Stimulated activated CD4-positive, alpha-beta T cell treated with anti-CD3 and anti-CD28 coated beads, Interleukin-4, amount 100 ng/mL, for 24 hours (primary cell): ENCODE measurements around the gene SUOX.
"Not testable (repeated sequence)": the region's sequence is repeated elsewhere in the genome, so short reads cannot be mapped to it uniquely, and the experiment has no call there.

ENCODE experiments used
- DNase-seq: peaks from one replicate; pipeline ENCODE4 v3.0.0-alpha.2; 2020

The SUOX gene

DNA sequence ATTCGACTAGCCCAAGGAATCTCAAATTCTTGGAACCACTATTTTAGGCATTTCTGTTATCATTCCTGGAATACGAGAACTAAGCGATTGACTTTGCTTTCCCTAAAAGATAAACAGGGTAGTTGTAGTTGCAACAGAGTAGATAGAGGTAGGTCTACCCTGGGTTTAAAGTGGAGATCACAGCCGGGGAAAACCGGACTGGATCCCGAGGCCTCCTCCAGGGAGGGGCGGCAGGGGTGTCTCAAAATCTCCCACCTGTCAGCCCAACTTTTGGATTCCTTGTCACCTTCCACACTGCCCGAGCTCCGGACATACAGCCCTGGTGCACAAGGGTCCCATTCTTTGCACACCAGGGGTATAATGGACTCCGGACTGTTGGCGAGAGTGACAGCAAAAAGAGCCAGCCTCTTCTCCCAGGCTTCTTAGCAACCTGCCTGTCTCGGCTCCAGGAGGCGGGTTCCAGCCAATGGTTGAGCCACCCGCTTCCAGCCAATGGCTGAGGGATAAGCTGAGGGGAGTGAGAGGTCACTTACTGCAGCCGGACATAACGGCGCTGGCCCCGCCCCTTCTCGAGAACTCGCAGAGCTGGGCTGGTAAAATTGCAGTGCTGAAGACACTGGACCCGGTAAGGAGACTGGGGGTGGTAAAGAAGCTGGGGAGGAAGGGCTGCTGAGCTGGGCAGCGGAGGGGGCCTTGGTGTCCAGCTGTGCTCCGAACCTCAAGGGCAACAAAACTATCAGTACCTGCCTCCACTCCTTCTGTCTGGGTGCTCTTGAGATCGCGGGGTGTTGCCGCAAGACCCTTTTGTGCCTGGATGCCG lies at the start of gene SUOX:
TSS of gene SUOX (plus strand) at position 562 of the 820 bp plus-strand sequence. CDS start 4,946 bp downstream, outside the sequence.
- DNase-seq, result peak; percentile 28

DNA sequence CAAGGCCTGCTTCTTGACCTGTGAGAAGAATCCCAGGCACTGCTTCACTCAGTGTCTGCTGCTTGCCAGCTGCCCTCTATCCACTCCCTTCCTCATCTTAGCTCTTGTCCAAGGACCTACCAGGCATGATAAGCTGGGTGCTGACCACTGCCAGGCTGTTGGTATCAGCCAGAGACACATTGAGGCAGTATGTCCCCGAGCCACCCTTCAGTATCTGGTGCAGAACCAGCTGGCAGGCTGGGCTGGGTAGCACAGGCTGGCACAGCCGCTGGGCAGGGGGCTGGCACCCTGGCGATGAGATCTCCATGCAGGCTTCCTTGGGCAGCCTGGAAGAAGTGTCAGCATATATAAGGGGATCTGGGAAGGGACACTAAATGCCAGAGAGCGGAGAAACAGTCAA lies 41.7 kb upstream of the SUOX start:
- no peak for DNase-seq

DNA sequence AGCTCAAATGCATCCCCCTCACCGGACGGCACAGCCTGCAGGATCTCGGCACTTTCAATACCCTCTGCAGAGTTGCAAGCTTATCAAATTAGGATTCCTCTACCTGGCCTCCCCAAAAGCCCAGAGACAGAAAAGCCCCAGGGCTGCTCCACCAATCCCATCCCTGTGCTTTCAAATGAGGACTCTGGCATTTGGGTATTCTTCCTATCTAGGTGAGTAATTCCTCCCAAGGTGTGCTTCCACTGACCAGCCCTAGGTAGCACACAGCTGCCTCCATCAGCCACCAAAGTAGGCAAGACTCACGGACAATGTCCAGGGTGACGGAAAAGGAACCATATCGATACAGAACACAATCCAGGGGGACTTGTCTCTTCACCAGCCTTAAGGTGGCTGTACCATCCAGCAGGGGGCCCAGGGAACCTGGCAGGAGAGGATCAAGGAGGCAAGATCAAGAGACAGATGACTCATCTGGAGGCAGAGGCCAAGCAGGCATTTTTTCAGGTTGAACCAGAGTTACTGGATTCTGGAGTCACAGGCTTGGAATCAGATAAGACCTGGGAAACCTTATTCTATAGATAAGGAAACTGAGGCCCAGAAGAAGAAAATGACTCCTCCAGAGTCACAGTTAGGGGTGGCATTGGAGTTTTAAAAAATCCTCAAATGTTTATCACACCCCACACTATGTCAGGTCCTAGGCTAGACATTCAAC lies 41.1 kb upstream of the SUOX start:
- DNase-seq, result peak; percentile 56

DNA sequence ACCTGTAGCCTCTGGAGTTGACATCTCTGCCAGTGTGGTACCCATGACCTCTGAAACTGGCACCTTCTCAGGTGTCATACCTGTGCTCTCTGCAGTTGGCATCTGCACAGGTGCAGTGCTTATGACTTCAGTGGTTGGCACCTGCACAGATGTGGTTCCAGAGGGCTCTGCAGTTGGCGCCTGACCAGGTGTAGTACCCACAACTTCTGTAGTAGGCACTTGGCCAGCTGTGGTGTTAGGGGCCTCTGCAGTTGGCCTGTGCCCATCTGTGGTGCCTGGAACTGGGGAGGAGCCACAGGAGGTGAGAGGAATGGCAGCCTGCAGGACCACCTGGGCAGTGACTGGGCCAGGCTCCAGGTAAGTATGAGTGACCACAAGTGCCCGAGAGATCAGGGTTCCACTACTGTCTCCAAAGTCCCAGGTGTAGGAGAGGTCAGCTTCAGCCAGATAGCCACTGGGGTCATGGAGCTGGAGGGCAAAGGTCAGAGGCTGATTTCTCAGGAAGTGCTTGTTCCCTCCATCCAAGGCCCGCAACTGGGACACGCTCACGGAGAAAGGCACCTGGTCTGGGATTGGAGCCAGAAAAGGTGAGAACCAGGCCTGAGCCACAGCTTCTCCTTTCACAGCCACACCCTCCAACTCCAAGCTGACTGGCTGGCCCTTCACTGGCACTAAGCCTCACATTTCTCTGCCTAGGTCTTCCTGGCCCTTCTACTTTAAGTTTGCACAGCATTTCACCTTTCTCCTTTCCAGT lies 39.8 kb upstream of the SUOX start:
- no peak for DNase-seq

DNA sequence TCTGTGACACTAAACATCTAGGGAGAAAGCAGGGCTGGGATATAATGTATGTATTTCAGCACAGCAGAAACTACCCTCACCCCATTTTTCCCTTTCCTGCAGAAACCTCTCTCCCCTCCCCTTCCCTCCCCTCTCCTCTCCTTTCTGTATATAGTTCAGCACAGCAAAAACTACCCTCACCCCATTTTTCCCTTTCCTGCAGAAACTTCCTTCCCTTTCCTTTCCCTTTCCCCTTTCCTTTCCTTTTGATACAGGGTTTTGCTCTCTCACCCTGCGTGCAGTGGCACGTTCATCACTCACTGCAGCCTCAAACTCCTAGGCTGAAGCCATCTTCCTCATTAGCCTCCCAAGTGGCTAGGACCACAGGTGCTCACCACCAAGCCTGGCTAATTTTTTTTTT lies 33.3 kb upstream of the SUOX start:
- DNase-seq, result no peak

DNA sequence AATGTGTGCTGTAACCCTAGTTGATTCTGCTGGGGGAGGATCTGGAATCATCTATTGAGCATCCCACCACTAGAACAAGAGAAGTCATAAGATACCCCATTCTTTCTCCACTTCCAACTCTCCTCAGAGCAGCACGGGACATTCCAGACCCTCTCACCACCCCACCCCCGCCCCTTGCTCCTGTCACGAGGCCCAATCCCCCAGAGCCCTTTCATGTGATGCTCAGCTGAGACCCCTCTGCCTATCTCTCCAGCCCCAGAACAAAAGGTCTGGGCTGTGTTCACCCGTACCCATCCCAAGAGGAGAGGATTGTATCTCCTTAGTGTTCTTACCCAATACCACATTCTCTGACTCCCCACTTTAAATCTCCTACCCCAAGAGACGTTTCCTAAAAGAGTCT lies 31.8 kb upstream of the SUOX start:
- DNase-seq, result no peak

DNA sequence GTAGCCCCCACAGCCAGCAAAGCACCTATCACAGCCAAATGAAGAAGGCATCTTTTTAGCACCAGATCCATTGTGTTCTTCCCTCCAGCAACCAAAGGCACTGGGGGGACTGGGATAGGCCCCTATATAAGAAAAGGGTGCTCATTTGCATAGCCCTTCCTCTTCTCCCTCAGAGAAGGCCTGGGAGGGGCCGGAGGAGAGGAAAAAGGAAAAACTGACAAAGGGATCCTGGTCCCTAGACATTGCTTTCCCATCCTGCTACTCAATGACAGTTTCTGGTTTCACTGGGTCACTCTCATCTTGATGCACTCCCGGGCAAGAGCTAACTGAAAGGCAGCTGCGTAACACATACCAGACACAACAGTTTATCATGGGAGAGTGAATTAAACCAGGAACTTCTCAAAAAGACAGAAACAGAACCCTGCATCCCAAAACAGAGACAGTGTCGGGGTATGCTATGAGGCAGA lies 31.1 kb upstream of the SUOX start, which contains the start of gene PMEL:
TSS of gene PMEL (minus strand) at position 102 of the 467 bp plus-strand sequence. CDS start at position 71, 31 bp downstream.
- DNase-seq, result no peak

DNA sequence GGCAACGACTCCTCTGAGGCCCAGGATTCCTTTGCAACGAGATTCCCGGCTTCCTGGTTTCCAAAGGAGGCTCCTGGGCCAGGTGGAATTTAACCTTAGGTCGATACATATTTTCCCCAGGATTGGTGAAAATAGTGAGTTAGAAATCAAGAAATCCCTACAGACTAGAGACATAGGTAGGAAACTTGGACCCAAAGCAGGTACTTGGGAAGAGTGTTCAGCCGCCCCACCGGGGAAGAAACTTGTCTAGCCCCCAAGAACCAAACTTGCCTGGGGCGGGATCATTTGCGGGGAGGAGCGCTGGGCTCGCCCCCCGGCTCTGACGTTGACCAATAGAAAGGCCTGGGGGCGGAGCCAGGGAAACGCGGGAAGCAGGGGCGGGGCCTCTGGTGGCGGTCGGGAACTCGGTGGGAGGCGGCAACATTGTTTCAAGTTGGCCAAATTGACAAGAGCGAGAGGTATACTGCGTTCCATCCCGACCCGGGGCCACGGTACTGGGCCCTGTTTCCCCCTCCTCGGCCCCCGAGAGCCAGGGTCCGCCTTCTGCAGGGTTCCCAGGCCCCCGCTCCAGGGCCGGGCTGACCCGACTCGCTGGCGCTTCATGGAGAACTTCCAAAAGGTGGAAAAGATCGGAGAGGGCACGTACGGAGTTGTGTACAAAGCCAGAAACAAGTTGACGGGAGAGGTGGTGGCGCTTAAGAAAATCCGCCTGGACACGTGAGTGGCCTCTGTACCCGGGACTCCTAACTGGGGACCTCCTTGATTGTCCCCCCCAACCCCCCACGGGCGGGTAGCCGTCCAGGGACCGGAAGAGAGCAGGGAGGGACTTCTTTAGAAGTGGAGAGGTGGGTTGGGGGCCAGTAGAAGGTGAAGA lies 30.4 kb upstream of the SUOX start, which contains the start of gene CDK2:
TSS of gene CDK2 (plus strand) at position 423 of the 874 bp plus-strand sequence. CDS start at position 602, 179 bp downstream.
- DNase-seq, result peak; percentile 93

DNA sequence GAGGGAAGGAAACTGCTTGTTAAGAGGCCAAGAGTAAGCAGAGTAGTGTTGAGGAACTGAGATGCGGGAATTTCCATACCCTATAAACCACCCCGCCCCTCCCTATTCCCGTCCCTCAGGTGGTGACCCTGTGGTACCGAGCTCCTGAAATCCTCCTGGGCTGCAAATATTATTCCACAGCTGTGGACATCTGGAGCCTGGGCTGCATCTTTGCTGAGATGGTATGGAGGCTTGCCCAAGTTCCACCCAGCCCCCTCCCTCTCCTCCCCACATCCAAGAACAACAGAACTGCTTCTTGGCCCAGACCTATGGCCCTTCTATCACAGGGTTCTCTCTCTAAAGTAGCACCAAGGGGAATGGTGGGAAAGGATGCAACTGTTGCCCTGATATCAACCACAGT lies 27.7 kb upstream of the SUOX start:
- no peak for DNase-seq

DNA sequence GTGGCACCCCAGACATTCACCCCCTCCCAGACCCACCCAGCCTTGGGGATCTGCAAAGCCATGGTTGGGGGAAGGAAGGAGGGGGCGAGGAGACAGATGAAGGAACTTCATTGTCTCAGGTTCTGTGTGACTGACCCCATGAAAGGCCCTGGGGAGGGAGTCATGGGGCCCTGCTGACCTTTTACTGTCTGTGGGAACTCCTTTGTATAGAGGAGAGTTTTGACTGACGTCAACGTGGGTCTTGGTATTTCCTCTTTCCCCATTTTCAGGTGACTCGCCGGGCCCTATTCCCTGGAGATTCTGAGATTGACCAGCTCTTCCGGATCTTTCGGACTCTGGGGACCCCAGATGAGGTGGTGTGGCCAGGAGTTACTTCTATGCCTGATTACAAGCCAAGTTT lies 26.3 kb upstream of the SUOX start:
- DNase-seq, result no peak

DNA sequence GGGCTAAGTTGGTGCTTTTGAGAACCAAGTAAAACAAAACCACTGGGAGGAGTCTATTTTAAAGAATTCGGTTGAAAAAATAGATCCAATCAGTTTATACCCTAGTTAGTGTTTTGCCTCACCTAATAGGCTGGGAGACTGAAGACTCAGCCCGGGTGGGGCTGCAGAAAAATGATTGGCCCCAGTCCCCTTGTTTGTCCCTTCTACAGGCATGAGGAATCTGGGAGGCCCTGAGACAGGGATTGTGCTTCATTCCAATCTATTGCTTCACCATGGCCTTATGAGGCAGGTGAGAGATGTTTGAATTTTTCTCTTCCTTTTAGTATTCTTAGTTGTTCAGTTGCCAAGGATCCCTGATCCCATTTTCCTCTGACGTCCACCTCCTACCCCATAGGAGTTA lies 25.0 kb upstream of the SUOX start:
- no peak for DNase-seq

DNA sequence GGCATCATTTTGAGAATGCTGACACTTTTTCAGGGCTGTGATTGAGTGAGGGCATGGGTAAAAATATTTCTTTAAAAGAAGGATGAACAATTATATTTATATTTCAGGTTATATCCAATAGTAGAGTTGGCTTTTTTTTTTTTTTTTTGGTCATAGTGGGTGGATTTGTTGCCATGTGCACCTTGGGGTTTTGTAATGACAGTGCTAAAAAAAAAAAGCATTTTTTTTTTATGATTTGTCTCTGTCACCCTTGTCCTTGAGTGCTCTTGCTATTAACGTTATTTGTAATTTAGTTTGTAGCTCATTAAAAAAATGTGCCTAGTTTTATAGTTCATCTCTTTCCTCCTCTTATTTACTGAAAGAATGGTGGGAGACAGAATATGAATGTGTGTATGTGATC lies 24.6 kb upstream of the SUOX start:
- DNase-seq, result no peak

DNA sequence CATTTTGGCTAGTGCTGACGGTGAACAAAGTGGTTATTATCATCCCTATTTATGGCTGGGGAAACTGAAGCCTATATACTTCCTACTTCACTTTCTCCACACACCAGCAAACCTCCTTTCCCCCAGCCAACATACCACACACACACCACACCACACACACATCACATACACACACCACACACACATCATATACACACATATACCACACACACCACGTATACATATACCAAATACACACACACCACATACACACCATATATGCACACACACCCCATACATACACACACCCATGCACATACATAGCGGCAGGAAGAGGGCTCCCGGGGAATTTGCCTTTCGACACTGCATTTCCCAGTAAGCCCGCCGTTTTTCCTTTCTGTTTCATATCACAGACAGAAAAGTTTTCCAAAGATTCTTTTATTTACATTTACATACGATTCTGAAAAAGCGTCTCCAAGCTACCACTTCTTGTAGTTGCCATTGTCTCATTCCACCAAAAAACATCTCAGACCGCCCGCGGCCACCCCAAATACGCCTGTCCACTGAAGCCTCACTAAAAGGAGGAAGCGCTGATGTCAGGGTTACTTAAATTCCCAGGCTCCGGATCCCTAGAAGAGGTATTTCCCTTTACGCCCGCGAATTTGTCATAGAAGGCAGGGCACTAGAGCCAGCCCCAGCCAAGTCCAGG lies 24.0 kb upstream of the SUOX start:
- no peak for DNase-seq

DNA sequence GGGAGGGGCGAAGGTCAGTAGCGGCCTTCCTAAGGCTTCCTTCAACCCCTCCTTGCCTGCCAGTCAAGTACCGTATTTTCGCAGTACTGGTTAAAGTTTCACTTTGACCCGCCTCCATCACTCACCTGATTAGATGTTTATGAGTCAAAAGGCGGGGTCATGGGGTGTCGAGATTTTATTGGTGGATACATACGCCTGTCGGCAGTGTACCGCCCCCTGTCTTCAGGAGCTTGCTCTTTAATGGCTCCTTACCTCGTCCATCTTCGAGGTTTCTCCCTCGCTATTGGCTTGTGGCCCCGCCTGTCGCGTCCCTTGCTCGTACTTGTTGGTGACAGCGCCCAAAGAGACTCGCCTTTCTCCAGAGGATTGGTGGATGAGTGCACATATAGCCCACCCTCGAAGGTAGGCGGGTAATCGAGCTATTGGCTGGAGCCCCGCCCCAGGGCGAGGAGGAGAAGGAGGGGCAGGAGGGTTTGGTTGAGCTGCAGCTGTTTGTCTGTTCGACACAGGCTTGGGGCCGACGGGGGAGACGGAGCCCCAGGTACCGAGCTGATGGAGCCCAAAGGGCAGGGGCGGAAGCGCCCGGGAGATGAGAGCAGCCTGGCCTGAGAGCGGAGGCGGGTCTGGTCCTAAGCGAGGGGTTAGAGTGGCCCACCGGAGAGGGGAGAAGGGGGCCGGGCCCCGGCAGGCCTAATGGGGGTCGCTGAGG lies 23.3 kb upstream of the SUOX start, which contains the start of gene RAB5B:
TSS of gene RAB5B (plus strand) at position 480 of the 709 bp plus-strand sequence. CDS start 12,883 bp downstream, outside the sequence.
- peak; percentile 99 for DNase-seq

DNA sequence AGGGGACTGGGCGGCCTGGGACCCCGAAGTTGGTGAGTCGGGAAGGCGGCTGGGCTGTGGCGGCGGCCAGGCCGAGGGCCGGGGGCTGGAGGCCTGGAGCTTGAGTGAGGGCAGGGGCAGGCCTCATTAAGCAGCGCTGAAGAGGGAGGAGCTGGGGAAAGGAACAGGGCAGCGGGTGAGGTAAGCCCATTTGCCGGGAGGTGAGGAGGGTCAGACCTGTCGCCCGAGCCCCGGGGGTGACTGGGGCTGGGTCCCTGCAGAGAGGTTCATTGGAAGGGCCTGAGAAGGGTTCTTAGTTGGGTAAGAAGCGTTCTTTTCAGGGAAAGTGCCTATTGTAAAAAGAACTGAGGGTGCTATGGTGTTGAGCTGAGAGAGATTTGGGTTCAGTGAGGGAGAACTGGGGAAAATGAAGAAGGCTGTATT lies 22.8 kb upstream of the SUOX start:
- peak; percentile 36 for DNase-seq

DNA sequence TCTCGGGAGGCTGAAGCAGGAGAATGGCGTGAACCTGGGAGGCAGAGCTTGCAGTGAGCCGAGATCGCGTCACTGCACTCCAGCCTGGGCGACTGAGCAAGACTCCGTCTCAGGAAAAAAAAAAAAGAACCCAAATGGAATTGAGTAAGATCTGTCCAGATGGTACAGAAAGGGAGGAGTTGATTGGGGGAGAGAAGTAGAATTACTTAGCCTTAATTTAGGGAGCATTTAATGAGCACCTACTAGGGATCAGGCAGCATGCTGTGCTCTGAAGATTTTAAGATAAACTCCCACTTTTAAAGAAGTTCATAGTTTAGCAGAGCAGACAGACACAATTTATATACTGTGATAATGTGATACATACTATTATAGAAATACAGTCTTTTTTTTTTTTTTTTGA lies 18.7 kb upstream of the SUOX start:
- no peak for DNase-seq

DNA sequence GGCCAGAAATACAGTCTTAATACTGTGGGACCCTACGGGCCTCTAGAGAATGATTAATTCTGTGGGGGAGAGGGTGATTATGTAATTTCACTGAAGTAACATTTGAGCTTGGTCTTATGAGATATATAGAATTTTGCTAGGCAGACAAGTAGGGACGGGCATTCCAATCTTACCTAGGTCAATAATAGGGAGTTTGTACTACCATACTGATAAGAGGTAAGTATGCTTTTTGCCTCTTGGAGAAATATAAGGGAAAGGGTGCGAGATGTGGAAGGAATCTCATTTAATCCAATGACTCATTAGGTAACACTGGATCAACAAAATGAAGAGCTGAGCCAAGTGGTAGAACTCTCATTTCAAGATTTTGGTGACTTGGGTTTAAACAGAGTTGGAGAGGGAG lies 18.0 kb upstream of the SUOX start:
- no peak for DNase-seq

DNA sequence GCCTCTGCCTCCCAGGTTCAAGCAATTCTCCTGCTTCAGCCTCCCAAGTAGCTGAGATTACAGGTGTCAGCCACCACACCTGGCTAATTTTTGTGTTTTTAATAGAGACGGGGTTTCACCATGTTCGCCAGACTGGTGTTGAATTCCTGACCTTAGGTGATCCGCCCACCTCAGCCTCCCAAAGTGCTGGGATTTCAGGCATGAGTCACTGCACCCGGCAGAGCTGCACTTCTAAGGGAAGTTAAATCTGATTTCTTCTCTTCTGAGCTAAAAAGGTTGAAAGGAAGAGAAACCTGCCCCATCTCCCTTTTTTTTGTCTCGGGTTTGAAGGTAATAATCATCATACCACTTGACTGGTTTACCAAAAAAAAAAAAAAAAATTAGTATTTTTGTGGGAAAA lies 15.2 kb upstream of the SUOX start:
- DNase-seq, result not testable (repeated sequence)

DNA sequence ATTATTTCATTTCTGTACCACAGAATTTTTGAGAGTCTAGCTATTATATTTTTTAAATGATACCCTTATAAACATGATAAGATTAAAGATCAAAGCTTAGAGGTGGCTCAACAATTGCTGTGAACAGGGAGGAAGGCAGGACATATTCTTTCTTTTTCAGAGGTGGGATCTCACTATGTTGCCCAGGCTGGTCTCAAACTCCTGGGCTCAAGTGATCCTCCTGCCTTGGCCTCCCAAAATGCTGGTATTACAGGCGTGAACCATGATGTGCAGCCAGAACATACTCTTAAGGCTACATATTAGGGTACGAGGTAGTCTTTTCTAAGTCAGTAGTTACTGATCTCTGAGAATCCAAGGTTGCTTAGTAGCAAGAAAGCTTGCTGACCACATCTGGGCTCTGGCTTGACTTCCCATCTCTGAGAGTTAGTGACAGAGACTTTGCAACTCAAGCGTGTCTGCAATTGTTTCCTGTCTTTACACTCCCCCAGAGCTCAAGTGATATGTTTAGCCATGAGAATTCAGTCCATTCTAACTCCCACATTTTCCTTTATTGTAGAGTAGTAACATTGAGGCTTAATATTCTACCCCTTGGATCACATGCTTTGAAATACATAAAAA lies 14.6 kb upstream of the SUOX start:
- no peak for DNase-seq

DNA sequence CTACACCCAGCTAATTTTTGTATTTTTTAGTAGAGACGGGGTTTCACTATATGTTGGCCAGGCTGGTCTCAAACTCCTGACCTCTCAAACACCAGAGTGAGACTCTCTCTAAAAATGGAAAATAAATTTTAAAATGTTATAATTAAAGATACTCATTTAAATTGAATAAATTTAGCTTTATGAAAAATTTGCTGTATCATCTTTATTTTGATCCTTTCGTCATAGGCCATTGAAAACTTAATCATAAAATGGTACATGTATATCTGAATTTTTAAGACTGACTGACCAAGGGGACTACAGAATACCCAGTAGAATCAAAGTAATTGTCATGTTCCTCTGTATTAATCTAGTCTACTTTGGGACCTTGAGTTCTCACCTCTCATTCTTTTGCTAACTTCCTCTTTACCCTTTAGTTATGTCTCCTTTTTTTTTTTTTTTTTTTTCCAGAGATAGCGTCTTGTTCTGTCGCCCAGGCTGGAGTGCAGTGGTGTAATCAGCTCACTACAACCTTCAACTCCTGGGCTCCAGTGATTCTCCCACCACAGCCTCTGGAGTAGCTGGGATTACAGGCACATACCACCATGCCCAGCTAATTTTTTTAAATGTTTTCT lies 13.7 kb upstream of the SUOX start:
- no peak for DNase-seq
